ENCODE data around the gene MBOAT7.
"Not testable (repeated sequence)": the region's sequence is repeated elsewhere in the genome, so short reads cannot be mapped to it uniquely, and the experiment has no call there.

The MBOAT7 gene

GRCh38 chr19:54209811-54210494 lies 20.6 kb upstream of the MBOAT7 start:
- DNase-seq (ENCODE audit: low read depth in 2 of 3, low spot score in 1 of 3): no peak

DNA sequence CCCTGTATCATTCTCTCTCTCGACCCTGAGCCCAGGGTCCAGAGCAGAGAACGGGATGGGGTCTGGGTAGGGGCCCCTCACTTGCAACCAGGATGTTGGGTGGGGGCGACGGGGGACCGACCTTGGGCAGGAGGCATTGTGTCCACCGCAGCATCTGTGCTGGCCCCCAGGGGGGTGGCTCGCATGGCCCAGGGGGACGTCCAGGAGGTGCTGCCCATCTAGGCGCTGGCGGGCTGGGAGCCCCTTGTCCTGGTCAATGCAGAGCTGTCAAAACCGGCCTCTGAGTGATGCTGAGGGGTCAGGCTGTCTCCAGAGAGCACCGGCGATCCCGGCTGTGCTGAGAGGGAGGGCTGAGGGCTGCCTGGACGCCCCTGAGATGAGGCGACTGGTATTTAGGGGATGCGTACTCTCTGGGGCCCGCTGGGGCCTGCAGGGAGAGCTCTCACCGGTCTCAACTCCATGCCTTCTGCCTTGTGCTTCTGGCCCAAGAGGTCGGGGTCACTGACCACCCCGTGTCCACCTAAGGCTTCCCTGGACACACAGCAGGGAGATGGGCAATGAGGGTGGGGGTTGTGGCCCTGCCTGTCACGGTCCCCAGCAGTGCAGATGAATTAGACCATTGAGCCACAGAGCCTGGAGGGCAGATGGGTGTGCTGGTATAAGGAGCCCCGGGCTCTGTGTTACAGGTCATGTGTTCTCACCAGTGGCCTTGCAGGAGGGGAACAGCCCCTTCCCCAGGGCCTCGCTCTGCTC lies 19.9 kb upstream of the MBOAT7 start:
- DNase-seq (ENCODE audit: low read depth in 2 of 3, low spot score in 1 of 3): no peak

DNA sequence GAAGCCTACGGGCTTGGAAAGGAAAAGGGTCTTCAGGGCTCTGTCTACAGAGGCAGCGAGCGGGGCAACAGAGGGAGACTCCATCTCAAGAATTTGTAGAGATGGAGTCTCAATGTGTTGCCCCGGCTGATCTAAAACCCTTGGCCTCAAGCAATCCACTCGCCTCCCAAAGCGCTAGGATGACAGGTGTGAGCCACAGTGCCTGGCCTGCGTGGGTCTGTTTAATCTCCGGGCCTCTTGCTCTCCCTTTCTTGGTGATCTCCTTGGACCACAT lies 19.3 kb upstream of the MBOAT7 start:
- DNase-seq (ENCODE audit: low read depth in 2 of 3, low spot score in 1 of 3): no peak

DNA sequence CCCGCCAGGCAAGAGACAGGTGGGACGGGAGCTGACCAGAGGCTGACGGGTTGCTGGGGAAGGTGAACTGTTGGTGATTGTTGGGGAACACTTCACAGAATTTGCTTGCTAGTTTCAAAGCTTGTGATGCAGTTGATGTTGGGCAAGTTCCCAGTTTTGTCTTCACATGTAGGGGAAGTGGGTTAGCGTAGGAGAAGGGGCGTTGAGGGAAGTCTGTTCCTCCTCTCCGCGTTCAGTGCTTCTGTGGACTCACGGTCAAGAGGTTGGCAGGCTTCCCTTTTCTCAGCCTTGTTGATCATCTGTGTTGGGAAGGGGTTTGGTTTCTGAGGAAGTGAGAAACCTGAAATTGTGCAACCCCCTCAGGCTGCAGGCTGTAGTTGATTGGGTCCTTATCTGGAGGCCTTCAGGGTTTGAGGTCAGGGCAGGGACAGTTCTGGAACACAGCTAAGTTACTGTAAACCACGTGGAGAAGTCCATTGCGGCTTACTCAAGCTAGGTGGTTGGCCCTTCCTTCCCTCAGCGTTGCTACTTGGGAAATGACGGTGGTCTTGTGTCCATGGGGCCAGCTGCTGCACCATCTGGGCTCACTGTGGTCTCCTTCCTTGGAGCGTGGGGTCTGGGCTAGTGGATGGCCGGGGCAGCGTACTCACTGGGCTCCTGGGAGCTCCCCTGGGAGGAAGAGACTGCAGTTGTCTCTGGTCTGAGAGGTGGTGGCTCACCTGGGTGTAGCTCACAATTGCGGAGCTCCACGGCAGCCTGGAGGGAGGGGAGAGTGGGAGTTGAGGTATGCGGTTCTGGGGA lies 18.8 kb upstream of the MBOAT7 start:
- DNase-seq (ENCODE audit: low read depth in 2 of 3, low spot score in 1 of 3): peak; percentile 54 to 65 (median 59)

DNA sequence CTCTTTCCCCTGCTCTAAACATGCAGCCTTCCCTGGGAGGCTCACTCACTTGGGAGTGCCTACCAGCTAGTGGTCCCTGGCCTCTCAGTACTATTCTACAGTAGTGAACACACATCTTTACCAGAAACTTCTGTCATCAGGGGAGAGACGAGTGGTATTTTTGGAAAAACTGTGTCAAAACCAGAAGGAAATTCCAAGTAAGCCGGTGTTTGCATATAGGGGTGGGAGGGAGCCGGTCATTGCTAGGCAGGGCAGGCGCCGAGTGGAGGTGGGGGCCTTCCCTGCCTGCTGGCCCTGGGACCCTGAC lies 18.2 kb upstream of the MBOAT7 start:
- no peak for DNase-seq (ENCODE audit: low read depth in 2 of 3, low spot score in 1 of 3)

DNA sequence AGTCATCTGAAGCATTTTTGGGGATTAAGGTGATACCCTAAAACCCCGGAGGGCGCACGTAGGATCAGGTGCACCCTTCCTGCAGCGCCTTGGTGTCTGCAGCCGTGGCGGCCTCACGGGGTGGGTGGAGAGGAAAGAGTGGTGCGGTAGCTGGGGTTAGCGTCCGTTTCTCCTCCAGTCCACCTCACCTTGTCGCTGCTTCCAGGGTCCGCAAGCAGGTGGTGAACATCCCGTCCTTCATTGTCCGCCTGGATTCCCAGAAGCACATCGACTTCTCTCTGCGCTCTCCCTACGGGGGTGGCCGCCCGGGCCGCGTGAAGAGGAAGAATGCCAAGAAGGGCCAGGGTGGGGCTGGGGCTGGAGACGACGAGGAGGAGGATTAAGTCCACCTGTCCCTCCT lies 17.8 kb upstream of the MBOAT7 start:
- DNase-seq (ENCODE audit: low read depth in 2 of 3, low spot score in 1 of 3): not testable (repeated sequence)

- no peak for DNase-seq (ENCODE audit: low read depth in 2 of 3, low spot score in 1 of 3)
These were observed 17.4 kb upstream of the MBOAT7 start for GRCh38 chr19:54206831-54207177.

GRCh38 chr19:54206030-54206830 lies 16.9 kb upstream of the MBOAT7 start:
- DNase-seq (ENCODE audit: low read depth in 2 of 3, low spot score in 1 of 3): no peak

- DNase-seq (ENCODE audit: low read depth in 2 of 3, low spot score in 1 of 3): no peak
These were observed 15.5 kb upstream of the MBOAT7 start for GRCh38 chr19:54204767-54205468.

DNA sequence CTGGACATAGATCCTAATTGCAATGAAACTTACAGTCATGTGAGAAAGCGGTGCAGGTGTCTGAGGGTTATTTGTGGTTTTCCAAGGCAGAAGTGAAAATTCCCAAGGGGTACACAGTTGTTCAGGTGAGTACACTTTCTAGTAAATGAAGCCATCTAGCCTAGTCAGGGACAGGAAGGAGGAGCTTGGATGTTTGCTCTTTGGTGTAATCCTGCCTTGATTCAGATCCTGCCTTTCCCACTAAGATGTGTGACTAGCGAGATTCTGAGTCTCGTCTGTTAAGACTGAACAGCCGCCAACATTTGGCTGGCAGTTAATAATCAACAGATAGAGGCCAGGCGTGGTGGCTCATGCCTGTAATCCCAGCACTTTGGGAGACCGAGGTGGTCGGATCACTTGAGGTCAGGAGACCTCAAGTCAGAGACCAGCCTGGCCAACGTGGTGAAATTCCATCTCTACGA lies 13.8 kb upstream of the MBOAT7 start:
- DNase-seq (ENCODE audit: low read depth in 2 of 3, low spot score in 1 of 3): no peak

DNA sequence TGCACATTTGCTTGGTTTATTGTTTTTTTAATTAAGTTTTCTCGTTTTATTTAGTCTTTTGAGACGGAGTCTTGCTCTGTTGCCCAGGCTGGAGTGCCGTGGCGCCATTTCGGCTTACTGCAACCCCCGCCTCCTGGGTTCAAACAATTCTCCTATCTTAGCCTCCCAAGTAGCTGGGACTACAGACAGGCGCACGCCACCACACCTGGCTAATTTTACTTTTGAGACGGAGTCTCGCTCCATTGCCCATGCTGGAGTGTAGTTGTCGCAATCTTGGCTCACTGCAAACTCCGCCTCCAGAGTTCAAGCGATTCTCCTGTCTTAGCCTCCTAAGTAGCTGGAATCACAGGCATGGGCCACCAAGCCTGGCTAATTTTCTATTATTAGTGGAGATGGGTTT lies 12.6 kb upstream of the MBOAT7 start:
- DNase-seq (ENCODE audit: low read depth in 2 of 3, low spot score in 1 of 3): no peak

GRCh38 chr19:54201172-54201701 lies 11.9 kb upstream of the MBOAT7 start:
- DNase-seq (ENCODE audit: low read depth in 2 of 3, low spot score in 1 of 3): no peak

DNA sequence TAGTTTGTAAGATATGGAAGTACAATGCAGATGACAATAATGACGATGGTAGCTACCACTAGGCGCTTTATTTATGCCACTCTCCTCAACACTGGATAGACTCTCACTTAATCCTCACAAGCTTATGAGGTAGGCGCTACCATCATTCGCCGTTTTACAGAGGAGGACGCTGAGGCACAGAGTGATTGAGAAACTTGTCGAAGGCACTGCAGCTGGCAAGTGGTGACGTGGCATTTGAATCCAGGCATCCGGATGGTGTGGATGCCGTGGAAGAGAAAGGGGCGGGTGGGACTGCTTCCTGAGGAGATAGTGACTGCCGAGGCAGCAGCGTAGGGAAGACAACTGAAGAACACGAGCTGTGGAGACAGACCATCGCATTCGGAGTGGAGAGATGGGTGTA lies 10.0 kb upstream of the MBOAT7 start:
- no peak for DNase-seq (ENCODE audit: low read depth in 2 of 3, low spot score in 1 of 3)

DNA sequence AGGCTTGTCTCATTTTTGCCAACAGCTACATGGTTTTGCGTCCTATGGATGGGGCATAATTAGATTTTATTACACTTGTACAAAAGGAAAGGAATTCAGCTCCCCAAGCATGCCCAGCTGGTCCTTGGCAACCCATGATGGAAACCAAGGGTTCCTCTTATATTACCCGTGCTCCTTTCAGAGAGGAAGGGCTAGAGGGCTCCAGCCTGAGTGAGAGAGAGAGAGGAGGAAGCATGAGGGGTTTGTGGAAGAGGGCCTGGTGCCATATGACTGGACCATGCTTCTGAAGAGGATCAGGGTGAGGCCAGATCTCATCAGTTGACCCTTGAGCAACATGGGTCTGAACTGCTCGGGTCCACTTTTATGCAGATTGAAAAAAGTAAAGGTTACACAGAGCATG lies 7.7 kb upstream of the MBOAT7 start:
- DNase-seq (ENCODE audit: low read depth in 2 of 3, low spot score in 1 of 3): no peak

- no peak for DNase-seq (ENCODE audit: low read depth in 2 of 3, low spot score in 1 of 3)
These were observed 7.2 kb upstream of the MBOAT7 start for GRCh38 chr19:54196536-54196935.

- DNase-seq (ENCODE audit: low read depth in 2 of 3, low spot score in 1 of 3): not testable (repeated sequence)
These were observed 5.1 kb upstream of the MBOAT7 start for GRCh38 chr19:54194463-54194862.

DNA sequence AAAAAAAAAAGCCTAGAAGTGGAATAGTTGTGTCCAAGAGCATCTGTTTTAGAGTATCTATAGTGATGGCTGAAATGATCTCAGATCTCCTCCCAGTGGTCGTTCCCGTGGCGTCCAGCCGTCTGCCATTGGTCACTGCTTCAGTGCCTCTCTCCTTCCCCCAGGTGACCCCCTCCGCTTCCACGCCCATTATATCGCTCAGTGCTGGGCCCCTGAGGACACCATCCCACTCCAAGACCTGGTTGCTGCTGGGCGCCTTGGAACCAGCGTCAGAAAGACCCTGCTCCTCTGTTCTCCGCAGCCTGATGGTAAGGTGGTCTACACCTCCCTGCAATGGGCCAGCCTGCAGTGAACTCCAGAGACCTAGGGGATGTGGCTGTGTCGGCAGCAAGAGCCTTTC lies 3.6 kb upstream of the MBOAT7 start:
- no peak for DNase-seq (ENCODE audit: low read depth in 2 of 3, low spot score in 1 of 3)

DNA sequence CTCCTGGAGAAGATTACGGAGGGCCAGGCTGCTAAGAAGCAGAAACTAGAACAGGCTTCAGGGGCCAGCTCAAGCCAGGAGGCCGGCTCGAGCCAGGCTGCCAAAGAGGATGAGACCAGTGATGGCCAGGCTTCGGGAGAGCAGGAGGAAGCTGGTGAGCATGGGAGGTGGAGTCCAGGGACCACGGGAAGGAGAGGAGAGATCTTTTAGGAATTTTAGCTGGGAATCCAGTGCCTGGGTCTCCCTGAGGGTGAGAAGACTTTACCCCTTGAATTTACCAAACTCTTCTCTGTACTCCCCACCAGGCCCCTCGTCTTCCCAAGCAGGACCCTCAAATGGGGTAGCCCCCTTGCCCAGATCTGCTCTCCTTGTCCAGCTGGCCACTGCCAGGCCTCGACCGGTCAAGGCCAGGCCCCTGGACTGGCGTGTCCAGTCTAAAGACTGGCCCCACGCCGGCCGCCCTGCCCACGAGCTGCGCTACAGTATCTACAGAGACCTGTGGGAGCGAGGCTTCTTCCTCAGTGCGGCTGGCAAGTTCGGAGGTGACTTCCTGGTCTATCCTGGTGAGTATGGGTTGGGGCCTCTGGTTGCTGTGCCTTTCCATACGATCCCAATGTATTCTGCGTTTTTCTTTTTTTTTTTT lies 2.6 kb upstream of the MBOAT7 start:
- no peak for DNase-seq (ENCODE audit: low read depth in 2 of 3, low spot score in 1 of 3)

GRCh38 chr19:54191011-54191810 lies 1.8 kb upstream of the MBOAT7 start, which contains the start of gene TSEN34:
TSEN34 (plus strand) TSS chr19:54191308; CDS start chr19:54191365, 57 bp downstream.
- DNase-seq (ENCODE audit: low read depth in 2 of 3, low spot score in 1 of 3): peak in 2 of 3 donors; percentile 71 to 80
